Neuronal stem cell (in vitro differentiated cells): ENCODE results near the gene FAM90A1.
"Not testable (repeated sequence)": the region's sequence is repeated elsewhere in the genome, so short reads cannot be mapped to it uniquely, and the experiment has no call there.

ENCODE experiments used
- DNase-seq: peaks from one replicate; pipeline ENCODE4 v3.0.0-alpha.2; 2013; ENCODE audit warnings: low spot score
- H2AFZ ChIP-seq: one replicate; pipeline ENCODE4 v1.6.1; 2013; ENCODE audit warnings: mild to moderate bottlenecking, low read length, inconsistent platforms
- H2AK5ac ChIP-seq: 2 replicates; pipeline ENCODE4 v1.6.1; 2013; ENCODE audit warnings: low read depth, mild to moderate bottlenecking, inconsistent platforms, low read length, moderate library complexity, mixed read lengths
- H2BK120ac ChIP-seq: 2 replicates; pipeline ENCODE4 v1.6.1; 2013; ENCODE audit warnings: low read depth, mild to moderate bottlenecking, inconsistent platforms, low read length, moderate library complexity, mixed read lengths
- H2BK12ac ChIP-seq: one replicate; pipeline ENCODE4 v1.6.1; 2013; ENCODE audit warnings: low read length, inconsistent platforms
- H2BK15ac ChIP-seq: 2 replicates; pipeline ENCODE4 v1.6.1; 2013; ENCODE audit warnings: mild to moderate bottlenecking, low read length, inconsistent platforms, mixed read lengths
- H2BK5ac ChIP-seq: one replicate; pipeline ENCODE4 v1.6.1; 2013; ENCODE audit warnings: inconsistent platforms, mild to moderate bottlenecking, low read length, moderate library complexity
- H3K14ac ChIP-seq: one replicate; pipeline ENCODE4 v1.6.1; 2013; ENCODE audit warnings: low read length, inconsistent platforms
- H3K18ac ChIP-seq: 2 replicates; pipeline ENCODE4 v1.6.1; 2013; ENCODE audit warnings: low read length, inconsistent platforms
- H3K23ac ChIP-seq: 2 replicates; pipeline ENCODE4 v1.6.1; 2013; ENCODE audit warnings: low read depth, mild to moderate bottlenecking, mixed read lengths, low read length, inconsistent platforms; ENCODE audit not compliant: poor library complexity
- H3K27ac ChIP-seq: replicated peaks from 3 replicates; pipeline ENCODE4 v1.5.1; 2013; ENCODE audit warnings: low read length, inconsistent platforms
- H3K27me3 ChIP-seq, 3 experiments: 2 replicates each; pipeline ENCODE4 v1.6.1; 2013; ENCODE audit warnings: low read length in 3 of 3, mild to moderate bottlenecking in 2 of 3, inconsistent platforms in 1 of 3, low read depth in 1 of 3, mixed read lengths in 1 of 3, moderate library complexity in 1 of 3; ENCODE audit not compliant: control insufficient read depth in 3 of 3, insufficient read depth in 3 of 3
- H3K36me3 ChIP-seq, 2 donors: replicated peaks in 1 of 2; 2 replicates each; pipeline ENCODE4 v1.6.1; 2013; ENCODE audit warnings: low read length in 2 of 2; ENCODE audit not compliant: control insufficient read depth in 2 of 2, insufficient read depth in 2 of 2
- H3K4ac ChIP-seq: 2 replicates; pipeline ENCODE4 v1.6.1; 2013; ENCODE audit warnings: inconsistent platforms, mild to moderate bottlenecking, low read length, moderate library complexity
- H3K4me1 ChIP-seq, 2 donors: 1 replicate in 1 of 2; 2 replicates in 1 of 2; pipeline ENCODE4 v1.6.1; 2013; ENCODE audit warnings: low read length in 2 of 2, low read depth in 1 of 2; ENCODE audit not compliant: control insufficient read depth in 2 of 2, insufficient read depth in 1 of 2
- H3K4me2 ChIP-seq: one replicate; pipeline ENCODE4 v1.6.1; 2013; ENCODE audit warnings: mild to moderate bottlenecking, low read length, inconsistent platforms; ENCODE audit not compliant: insufficient read depth, poor library complexity, severe bottlenecking
- H3K4me3 ChIP-seq, 2 donors: 2 replicates each; pipeline ENCODE4 v1.5.1; 2013; ENCODE audit warnings: low read length in 2 of 2, mild to moderate bottlenecking in 2 of 2, inconsistent platforms in 1 of 2, moderate library complexity in 1 of 2
- H3K79me1 ChIP-seq: one replicate; pipeline ENCODE4 v1.6.1; 2013; ENCODE audit warnings: low read depth, mild to moderate bottlenecking, inconsistent platforms, low read length, moderate library complexity
- H3K9ac ChIP-seq: one replicate; pipeline ENCODE4 v1.6.1; 2013; ENCODE audit warnings: mild to moderate bottlenecking, low read depth, low read length, inconsistent platforms; ENCODE audit not compliant: poor library complexity
- H3K9me3 ChIP-seq, 2 donors: replicated peaks in 1 of 2; 2 replicates each; pipeline versions ENCODE3 to v1.6.1; 2013; ENCODE audit warnings: low read length in 2 of 2, mild to moderate bottlenecking in 2 of 2, inconsistent platforms in 1 of 2, low read depth in 1 of 2, mixed read lengths in 1 of 2, moderate library complexity in 1 of 2; ENCODE audit not compliant: control insufficient read depth in 2 of 2, insufficient read depth in 1 of 2
- H4K8ac ChIP-seq: one replicate; pipeline ENCODE4 v1.6.1; 2013; ENCODE audit warnings: low read depth, mild to moderate bottlenecking, inconsistent platforms, low read length, moderate library complexity
- H4K91ac ChIP-seq: one replicate; pipeline ENCODE4 v1.6.1; 2013; ENCODE audit warnings: low read length, low read depth, mild to moderate bottlenecking, inconsistent platforms; ENCODE audit not compliant: poor library complexity
- WGBS, 2 donors: extraction: QIAGEN DNeasy Blood & Tissue Kit; methylation state at CpG; one replicate each; pipeline ENCODE4 v1.1.7; 2013; ENCODE audit warnings: missing lambda C conversion rate in 2 of 2, mixed read lengths in 1 of 2; ENCODE audit not compliant: insufficient read length in 2 of 2, insufficient replicate concordance in 1 of 2; ENCODE audit errors: extremely low coverage in 2 of 2; 5-methylcytosine and 5-hydroxymethylcytosine counted together

The FAM90A1 gene

GRCh38 chr12:8182923-8183322 lies 44.5 kb downstream of the FAM90A1 start:
- not testable (repeated sequence) for H3K4me1 ChIP-seq, H3K4me3 ChIP-seq, H3K9ac ChIP-seq, H2BK120ac ChIP-seq, H2BK12ac ChIP-seq, H3K27me3 ChIP-seq, DNase-seq, H3K79me1 ChIP-seq, H3K27ac ChIP-seq, H2BK5ac ChIP-seq, H3K23ac ChIP-seq, H2AFZ ChIP-seq, H3K9me3 ChIP-seq, H3K18ac ChIP-seq, H3K4me2 ChIP-seq, H3K14ac ChIP-seq, H4K91ac ChIP-seq, H3K36me3 ChIP-seq, H2AK5ac ChIP-seq, H2BK15ac ChIP-seq, H3K4ac ChIP-seq, H4K8ac ChIP-seq
- no CpG with 5 or more reads among the region's 7 CpGs for WGBS, 2 donors

- not testable (repeated sequence) for H3K27me3 ChIP-seq, H3K79me1 ChIP-seq, H3K4me3 ChIP-seq, H2BK15ac ChIP-seq, H3K14ac ChIP-seq, H3K23ac ChIP-seq, H3K36me3 ChIP-seq, H2AFZ ChIP-seq, DNase-seq, H4K8ac ChIP-seq, H3K9me3 ChIP-seq, H3K4me1 ChIP-seq, H2AK5ac ChIP-seq, H3K18ac ChIP-seq, H2BK120ac ChIP-seq, H2BK12ac ChIP-seq, H2BK5ac ChIP-seq, H3K27ac ChIP-seq, H3K4ac ChIP-seq, H3K9ac ChIP-seq, H3K4me2 ChIP-seq, H4K91ac ChIP-seq
These were observed 46.1 kb downstream of the FAM90A1 start for GRCh38 chr12:8181271-8181670.

- peak; percentile 42 for DNase-seq
- H2BK15ac ChIP-seq, H3K9ac ChIP-seq, H3K4me1 ChIP-seq, H3K4ac ChIP-seq, H2BK12ac ChIP-seq, H3K36me3 ChIP-seq, H3K27ac ChIP-seq, H3K9me3 ChIP-seq, H3K27me3 ChIP-seq, H2BK120ac ChIP-seq, H4K91ac ChIP-seq, H3K14ac ChIP-seq, H3K23ac ChIP-seq, H3K79me1 ChIP-seq, H3K18ac ChIP-seq, H2BK5ac ChIP-seq, H2AK5ac ChIP-seq: not testable (repeated sequence)
- Histone ChIP-seq H3K4me2 (peak overlapping the region; percentile 45), H2AFZ (peak overlapping the region; percentile 93), H4K8ac (peak overlapping the region; percentile 17), H3K4me3 (peak overlapping the region; percentile 52 to 78)
- no CpG with 5 or more reads among the region's 43 CpGs for WGBS, 2 donors
These were observed 47.3 kb downstream of the FAM90A1 start for GRCh38 chr12:8179989-8180585.

GRCh38 chr12:8172911-8173310 lies 54.5 kb downstream of the FAM90A1 start:
- H4K91ac ChIP-seq, H4K8ac ChIP-seq, H3K4me3 ChIP-seq, H3K4ac ChIP-seq, H2AK5ac ChIP-seq, H2BK12ac ChIP-seq, H3K27ac ChIP-seq, H3K4me2 ChIP-seq, H3K79me1 ChIP-seq, DNase-seq, H2BK15ac ChIP-seq, H2BK5ac ChIP-seq, H2AFZ ChIP-seq, H3K14ac ChIP-seq, H3K18ac ChIP-seq, H2BK120ac ChIP-seq, H3K9ac ChIP-seq, H3K4me1 ChIP-seq, H3K9me3 ChIP-seq, H3K36me3 ChIP-seq, H3K23ac ChIP-seq, H3K27me3 ChIP-seq: not testable (repeated sequence)
- no CpG with 5 or more reads among the region's 2 CpGs for WGBS, 2 donors
